ENCODE results near the gene KIF1B. TPM values are rescaled to one million over a fixed set of nuclear protein-coding genes. Genes with fewer than 3 reads are reported as not detected.

KIF1B gene
- total RNA-seq, 4 donors from 2014 or later = 55.2 to 88.1 (median 67.0) TPM

- no peak for DNase-seq
- H3K4me1 ChIP-seq = peaks cover 0 to 25% (median 2%) of the 10 kb centered on the region in 4 donors
- no peaks in the 10 kb centered on the region for H3K9me3 ChIP-seq
- TF ChIP-seq POLR2A (IDR thresholded peaks at IDR 0.05) (no peak), CTCF (IDR thresholded peaks at IDR 0.05) (no peak)
- no peaks in the 10 kb centered on the region for H3K27me3 ChIP-seq
- H3K27ac ChIP-seq = no peak overlapping the region
- peaks cover 0 to 9% (median 0%) of the 10 kb centered on the region in 3 donors for H3K36me3 ChIP-seq
- H3K4me3 ChIP-seq = no peak overlapping the region
Measured at GRCh38 chr1:10384219-10384618, 173.8 kb downstream of the KIF1B start.

GRCh38 chr1:10386761-10387676, 176.6 kb downstream of the KIF1B start:
- Histone ChIP-seq H3K4me3 (no peak overlapping the region), H3K27ac (peak overlapping the region in 3 of 4 donors; percentile 49 to 72 (median 63)), H3K36me3 (peaks cover 0 to 7% (median 0%) of the 10 kb centered on the region in 3 donors), H3K27me3 (no peaks in the 10 kb centered on the region), H3K9me3 (no peaks in the 10 kb centered on the region), H3K4me1 (peaks cover 0 to 25% (median 2%) of the 10 kb centered on the region in 4 donors)
- no peak for TF ChIP-seq CTCF (IDR thresholded peaks at IDR 0.05)
- TF ChIP-seq POLR2A (IDR thresholded peaks at IDR 0.05) = no peak
- DNase-seq = no peak

- Histone ChIP-seq H3K36me3 (no peaks in the 10 kb centered on the region), H3K27ac (peak overlapping the region; percentile 40 to 72 (median 56)), H3K9me3 (no peaks in the 10 kb centered on the region), H3K4me1 (peaks cover 0 to 25% (median 2%) of the 10 kb centered on the region in 4 donors), H3K4me3 (no peak overlapping the region), H3K27me3 (no peaks in the 10 kb centered on the region)
- DNase-seq = no peak
- TF ChIP-seq POLR2A (IDR thresholded peaks at IDR 0.05) (no peak), CTCF (IDR thresholded peaks at IDR 0.05) (no peak)
Measured at GRCh38 chr1:10387677-10388386, 177.5 kb downstream of the KIF1B start.

- Histone ChIP-seq H3K27ac (peak overlapping the region; percentile 40 to 72 (median 56)), H3K36me3 (no peaks in the 10 kb centered on the region), H3K4me3 (no peak overlapping the region), H3K9me3 (no peaks in the 10 kb centered on the region), H3K27me3 (no peaks in the 10 kb centered on the region), H3K4me1 (peaks cover 0 to 25% (median 2%) of the 10 kb centered on the region in 4 donors)
- TF ChIP-seq CTCF (IDR thresholded peaks at IDR 0.05) (no peak), POLR2A (IDR thresholded peaks at IDR 0.05) (no peak)
- DNase-seq = peak in 1 of 3 donors; percentile 49
Measured at GRCh38 chr1:10388387-10388715, 178.0 kb downstream of the KIF1B start.

- peaks cover 0 to 25% (median 2%) of the 10 kb centered on the region in 4 donors for H3K4me1 ChIP-seq
- H3K4me3 ChIP-seq = no peak overlapping the region
- H3K36me3 ChIP-seq = no peaks in the 10 kb centered on the region
- TF ChIP-seq CTCF (IDR thresholded peaks at IDR 0.05) (no peak), POLR2A (IDR thresholded peaks at IDR 0.05) (no peak)
- peak overlapping the region in 1 of 4 donors; percentile 72 for H3K27ac ChIP-seq
- no peaks in the 10 kb centered on the region for H3K9me3 ChIP-seq
- DNase-seq = no peak
- H3K27me3 ChIP-seq = no peaks in the 10 kb centered on the region
Measured at GRCh38 chr1:10389271-10389973, 179.1 kb downstream of the KIF1B start.

Measured in Peyer's patch (tissue), 4 donors.